Stimulated activated naive CD8-positive, alpha-beta T cell treated with anti-CD3 and anti-CD28 coated beads, Interleukin-15, amount 100 ng/mL, for 72 hours (primary cell): ENCODE measurements around the gene PLEKHG5.
A peak's percentile ranks its signal among the peaks of the same experiment; 100 is the strongest.
"Not testable (repeated sequence)": the region's sequence is repeated elsewhere in the genome, so short reads cannot be mapped to it uniquely, and the experiment has no call there.

Source experiments
- ATAC-seq: fragments of 150-1000 bp; cut with Tn5 transposase; 2 replicates; pipeline ENCODE4 v1.10.0; 2021; ENCODE audit warnings: mild to moderate bottlenecking, moderate library complexity
- DNase-seq, 2 donors: peaks; one replicate each; pipeline ENCODE4 v3.0.0; 2021 to 2022
- H3K27ac Mint-ChIP-seq, 2 donors: one replicate each; pipeline ENCODE4 v1.8.0; 2022; ENCODE audit warnings: mild to moderate bottlenecking in 2 of 2, mixed read lengths in 2 of 2, moderate library complexity in 2 of 2
- H3K27me3 Mint-ChIP-seq: one replicate; pipeline ENCODE4 v1.8.0; 2022; ENCODE audit warnings: mixed read lengths
- H3K4me1 Mint-ChIP-seq: one replicate; pipeline ENCODE4 v1.8.0; 2022; ENCODE audit warnings: mild to moderate bottlenecking, mixed read lengths
- H3K4me3 Mint-ChIP-seq, 2 donors: one replicate each; pipeline ENCODE4 v1.8.0; 2022; ENCODE audit warnings: mild to moderate bottlenecking in 2 of 2, mixed read lengths in 2 of 2, moderate library complexity in 1 of 2
- H3K9me3 Mint-ChIP-seq, 2 donors: one replicate each; pipeline ENCODE4 v1.8.0; 2022; ENCODE audit warnings: mixed read lengths in 2 of 2

The PLEKHG5 gene

GRCh38 chr1:6495041-6495441 lies 3.6 kb upstream of the PLEKHG5 start:
- H3K27me3 Mint-ChIP-seq, result peaks cover 37% of the 10 kb centered on the region
- peaks cover 47% of the 10 kb centered on the region for H3K4me1 Mint-ChIP-seq
- H3K4me3 Mint-ChIP-seq, result no peak overlapping the region
- no peak for DNase-seq
- no peak for ATAC-seq
- no peaks in the 10 kb centered on the region for H3K9me3 Mint-ChIP-seq
- no peak overlapping the region for H3K27ac Mint-ChIP-seq

DNA sequence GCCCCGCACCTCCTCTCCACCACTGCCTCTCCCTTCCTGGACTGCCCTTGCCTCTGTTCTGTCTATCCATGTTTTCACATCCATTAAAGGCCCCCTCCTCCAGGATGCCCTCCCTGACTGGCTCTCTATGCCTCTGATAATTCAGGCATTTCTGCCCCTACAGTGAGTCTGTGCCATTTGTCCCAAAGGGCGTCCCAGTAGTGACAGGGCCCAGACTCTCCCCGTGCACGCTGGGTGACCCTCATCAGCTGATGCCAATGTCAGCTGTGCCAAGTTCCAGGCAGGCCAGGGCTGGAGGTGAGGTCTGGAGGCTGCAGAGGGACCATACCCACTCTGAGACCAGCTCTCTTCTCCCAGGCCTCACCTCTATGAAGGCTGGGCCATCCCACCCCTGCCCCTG lies 3.2 kb upstream of the PLEKHG5 start:
- Mint-ChIP-seq H3K27ac (no peak overlapping the region), H3K27me3 (peaks cover 36% of the 10 kb centered on the region), H3K4me3 (no peak overlapping the region), H3K4me1 (peaks cover 51% of the 10 kb centered on the region), H3K9me3 (no peaks in the 10 kb centered on the region)
- ATAC-seq (no peak), DNase-seq (no peak)

- ATAC-seq, H3K9me3 Mint-ChIP-seq, DNase-seq, H3K4me3 Mint-ChIP-seq, H3K27ac Mint-ChIP-seq: not testable (repeated sequence)
- Mint-ChIP-seq H3K27me3 (peaks cover 28% of the 10 kb centered on the region), H3K4me1 (peaks cover 51% of the 10 kb centered on the region)
Observed at GRCh38 chr1:6493834-6494223, 2.4 kb upstream of the PLEKHG5 start.

DNA sequence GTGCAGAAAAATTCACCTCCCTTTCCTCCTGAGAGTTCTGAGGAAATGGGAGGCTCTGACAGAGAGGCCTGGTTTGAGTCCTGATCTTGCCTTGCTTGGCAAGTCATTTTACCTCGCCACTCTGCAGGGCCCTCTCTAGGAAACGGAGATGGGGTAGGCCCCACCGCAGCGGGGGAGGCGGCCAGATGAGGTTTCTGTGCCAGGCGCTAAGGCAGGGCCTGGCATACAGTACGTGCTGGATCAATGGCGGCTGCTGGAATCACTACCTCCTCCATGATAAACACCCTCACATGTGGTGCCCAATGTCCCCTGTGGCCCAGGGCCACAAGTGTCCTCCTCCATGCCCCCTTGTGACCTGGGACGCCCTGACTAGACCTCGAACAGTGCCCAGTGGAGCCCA lies 499 bp upstream of the PLEKHG5 start:
- Mint-ChIP-seq H3K27me3 (peaks cover 30% of the 10 kb centered on the region), H3K4me3 (peak overlapping the region; percentile 88 to 93), H3K9me3 (no peaks in the 10 kb centered on the region), H3K4me1 (peaks cover 44% of the 10 kb centered on the region), H3K27ac (peak overlapping the region in 1 of 2 donors; percentile 90)
- ATAC-seq (no peak), DNase-seq (no peak)

- no peak for DNase-seq
- no peak for ATAC-seq
- H3K27ac Mint-ChIP-seq, result peak overlapping the region; percentile 90 to 92
Observed at GRCh38 chr1:6491081-6491449, 402 bp downstream of the PLEKHG5 start.

DNA sequence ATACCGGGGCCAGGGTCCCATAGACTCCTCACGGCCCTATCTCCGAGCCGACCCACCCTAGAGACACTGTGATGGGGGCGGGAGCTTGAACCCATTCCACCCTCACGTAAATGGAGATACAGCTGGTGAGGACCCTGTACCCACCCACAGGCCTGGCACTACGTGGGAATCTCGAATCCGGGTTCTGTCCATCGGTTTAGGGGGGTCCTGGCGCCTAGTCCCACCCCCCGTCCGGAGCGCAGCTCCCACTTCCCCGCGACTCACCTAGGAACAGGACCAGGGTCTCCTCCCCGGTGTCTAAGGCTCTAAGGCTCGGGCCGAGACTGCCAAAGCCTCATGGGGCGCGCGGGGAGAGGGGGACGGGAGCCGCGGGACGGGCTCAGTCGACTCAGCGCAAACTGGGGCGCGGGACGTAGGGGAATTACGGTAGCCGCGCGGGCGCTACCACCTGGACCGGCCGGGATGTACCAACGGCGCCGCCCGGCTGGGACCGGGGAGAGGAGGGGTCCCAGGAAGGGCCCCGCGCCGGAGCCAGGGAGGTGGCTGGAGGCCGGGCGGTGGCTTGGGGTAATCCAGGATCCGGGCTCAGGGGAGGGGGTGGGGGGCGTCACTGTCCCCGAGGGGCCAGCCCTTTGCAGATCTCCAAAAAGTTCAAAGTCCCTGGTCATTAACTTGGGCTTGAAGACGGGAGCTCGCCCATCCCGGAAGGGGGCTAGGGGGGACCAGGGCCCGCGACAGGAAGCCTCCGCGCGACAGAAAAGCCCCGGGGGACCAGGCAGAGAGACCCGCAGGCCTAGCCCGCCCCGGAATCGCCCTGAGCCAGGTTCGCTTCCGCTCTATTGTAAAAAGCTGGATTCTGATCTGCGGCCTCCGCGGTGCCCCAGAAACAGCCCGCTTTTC lies 1.0 kb downstream of the PLEKHG5 start:
- DNase-seq (peak; percentile 69 to 83), ATAC-seq (peak; percentile 76)
- Mint-ChIP-seq H3K27ac (peak overlapping the region; percentile 69 to 90), H3K9me3 (no peaks in the 10 kb centered on the region), H3K27me3 (peaks cover 31% of the 10 kb centered on the region), H3K4me1 (peaks cover 44% of the 10 kb centered on the region), H3K4me3 (peak overlapping the region; percentile 88 to 93)

More at GRCh38 chr1:6491081-6491449, 402 bp downstream of the PLEKHG5 start:
- Mint-ChIP-seq H3K4me1 (peaks cover 45% of the 10 kb centered on the region), H3K4me3 (peak overlapping the region; percentile 88 to 93), H3K27me3 (peaks cover 30% of the 10 kb centered on the region), H3K9me3 (no peaks in the 10 kb centered on the region)

DNA sequence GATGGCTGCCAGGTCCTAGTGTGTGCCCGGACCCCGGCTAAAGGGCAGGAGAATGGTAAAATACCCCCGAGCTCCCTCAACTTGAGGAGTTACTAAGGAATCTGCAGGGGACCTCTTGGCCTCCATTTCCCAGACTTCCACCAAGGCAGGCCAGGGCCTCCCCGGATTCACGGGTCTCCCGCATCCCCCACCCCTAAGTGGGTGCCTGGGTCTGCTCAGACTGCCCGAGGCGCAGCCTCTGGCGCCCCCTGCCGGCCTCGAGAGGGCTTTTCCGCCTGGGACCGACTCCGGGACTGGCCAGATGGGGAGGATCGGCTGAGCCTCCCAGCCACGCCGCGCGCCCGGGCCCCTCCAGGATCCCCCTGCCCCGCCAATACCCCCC lies 1.7 kb downstream of the PLEKHG5 start:
- peak; percentile 82 to 86 for DNase-seq
- peak; percentile 72 for ATAC-seq
- peak overlapping the region; percentile 88 to 93 for H3K4me3 Mint-ChIP-seq
- H3K27me3 Mint-ChIP-seq, result peaks cover 34% of the 10 kb centered on the region
- H3K4me1 Mint-ChIP-seq, result peaks cover 44% of the 10 kb centered on the region
- H3K9me3 Mint-ChIP-seq, result no peaks in the 10 kb centered on the region
- H3K27ac Mint-ChIP-seq, result peak overlapping the region in 1 of 2 donors; percentile 90

DNA sequence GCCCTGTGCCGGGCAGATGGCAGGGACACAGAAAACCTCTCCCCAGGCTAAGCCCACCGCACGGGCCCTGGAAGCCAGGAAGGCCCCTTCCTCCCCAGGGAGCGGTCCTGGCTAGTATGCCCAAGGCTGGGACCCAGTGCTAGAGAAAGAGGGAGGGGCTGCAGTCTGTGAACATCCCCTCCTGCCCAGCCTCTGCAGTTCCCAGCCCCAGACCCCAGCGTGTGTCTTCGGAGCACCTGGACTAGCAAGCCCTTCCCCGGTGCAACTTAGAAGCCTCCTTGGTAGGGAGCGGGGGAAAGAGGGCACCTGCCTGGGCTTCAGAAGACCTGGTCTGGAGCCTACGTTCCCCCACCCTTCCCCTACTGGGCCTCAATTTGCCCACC lies 2.1 kb downstream of the PLEKHG5 start:
- DNase-seq (no peak), ATAC-seq (no peak)
- peaks cover 38% of the 10 kb centered on the region for H3K27me3 Mint-ChIP-seq
- no peak overlapping the region for H3K27ac Mint-ChIP-seq
- no peaks in the 10 kb centered on the region for H3K9me3 Mint-ChIP-seq
- peak overlapping the region in 1 of 2 donors; percentile 93 for H3K4me3 Mint-ChIP-seq
- H3K4me1 Mint-ChIP-seq, result peaks cover 44% of the 10 kb centered on the region

DNA sequence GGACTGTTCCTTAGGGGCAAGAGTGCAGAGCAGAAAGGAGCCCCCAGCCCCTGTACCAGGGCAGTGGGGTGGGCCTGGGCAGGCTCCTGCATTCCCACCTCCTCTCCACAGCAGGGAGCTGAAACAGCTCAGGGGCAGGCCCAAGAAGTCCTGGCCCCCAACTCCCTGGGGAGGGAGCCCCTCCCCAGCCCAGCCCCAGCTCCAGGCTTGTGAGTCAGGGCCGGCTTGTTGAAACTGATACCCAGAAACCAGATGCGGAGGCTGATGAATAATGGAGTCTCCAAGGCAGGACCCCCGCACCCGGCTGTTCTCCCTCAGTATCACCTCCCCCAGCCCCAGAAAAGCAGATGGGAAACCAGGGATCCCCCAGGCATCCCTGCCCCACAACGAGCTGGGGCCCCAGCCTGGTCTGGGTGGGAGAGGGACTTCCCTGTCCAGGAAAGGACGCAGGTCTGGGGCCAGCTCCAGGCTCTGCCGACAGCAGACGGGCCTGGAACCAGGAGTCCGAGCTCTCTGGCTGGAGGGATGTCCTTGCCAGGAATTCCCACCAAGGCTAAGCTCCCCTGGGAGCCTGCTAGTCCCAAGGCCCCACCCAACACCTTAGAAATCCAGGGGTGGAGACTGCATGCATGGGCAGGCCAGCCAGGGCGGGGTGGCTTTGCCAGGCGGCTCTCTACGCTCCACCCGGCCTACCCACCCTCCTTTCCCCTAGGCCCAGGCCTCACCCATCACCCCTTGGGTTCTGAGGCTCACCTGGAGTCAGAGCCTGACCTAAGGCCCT lies 2.7 kb downstream of the PLEKHG5 start:
- no peak overlapping the region for H3K27ac Mint-ChIP-seq
- ATAC-seq, result no peak
- H3K27me3 Mint-ChIP-seq, result peaks cover 44% of the 10 kb centered on the region
- no peak for DNase-seq
- H3K4me3 Mint-ChIP-seq, result no peak overlapping the region
- peaks cover 44% of the 10 kb centered on the region for H3K4me1 Mint-ChIP-seq
- no peaks in the 10 kb centered on the region for H3K9me3 Mint-ChIP-seq

- DNase-seq (no peak), ATAC-seq (no peak)
- Mint-ChIP-seq H3K4me3 (no peak overlapping the region), H3K27me3 (peaks cover 52% of the 10 kb centered on the region), H3K27ac (no peak overlapping the region), H3K4me1 (peaks cover 39% of the 10 kb centered on the region), H3K9me3 (no peaks in the 10 kb centered on the region)
Observed at GRCh38 chr1:6487804-6488484, 3.5 kb downstream of the PLEKHG5 start.

DNA sequence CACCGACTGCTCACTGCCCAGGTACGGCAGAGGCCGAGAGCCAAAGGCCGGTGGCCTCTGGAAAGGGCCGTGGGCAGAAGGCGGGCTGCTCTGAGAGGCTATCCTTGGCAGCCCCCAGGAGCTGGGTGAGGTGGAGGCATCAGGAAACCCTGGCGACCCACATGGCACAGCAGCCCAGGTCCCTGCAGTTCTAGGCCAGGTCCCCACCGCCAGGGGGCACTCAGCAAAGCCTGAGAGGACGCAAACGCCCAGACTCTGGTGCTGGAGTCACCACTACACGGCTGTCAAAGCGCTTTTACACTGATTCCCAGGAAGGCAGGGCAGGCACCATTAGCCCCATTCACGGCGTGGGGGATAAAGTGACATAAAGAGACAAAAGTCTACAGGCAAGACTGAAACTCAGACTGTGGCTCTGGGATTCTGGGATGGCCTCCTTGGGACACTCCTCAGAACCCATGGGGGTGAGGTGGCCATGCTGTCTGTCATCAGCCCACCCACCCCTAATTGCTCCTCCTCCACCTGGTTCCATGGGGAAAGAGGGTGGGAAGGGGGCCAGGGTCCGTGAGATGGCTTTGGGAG lies 4.9 kb downstream of the PLEKHG5 start:
- DNase-seq (peak; percentile 81 to 86), ATAC-seq (peak; percentile 69)
- Mint-ChIP-seq H3K9me3 (no peaks in the 10 kb centered on the region), H3K27me3 (peaks cover 57% of the 10 kb centered on the region), H3K27ac (peak overlapping the region in 1 of 2 donors; percentile 40), H3K4me3 (peak overlapping the region; percentile 63 to 80), H3K4me1 (peaks cover 25% of the 10 kb centered on the region)

- H3K4me1 Mint-ChIP-seq, result peaks cover 19% of the 10 kb centered on the region
- peak; percentile 45 for ATAC-seq
- peak overlapping the region; percentile 63 to 80 for H3K4me3 Mint-ChIP-seq
- no peak overlapping the region for H3K27ac Mint-ChIP-seq
- H3K27me3 Mint-ChIP-seq, result peaks cover 57% of the 10 kb centered on the region
- no peaks in the 10 kb centered on the region for H3K9me3 Mint-ChIP-seq
- DNase-seq, result no peak
Observed at GRCh38 chr1:6485168-6486101, 6.0 kb downstream of the PLEKHG5 start.

GRCh38 chr1:6484826-6485167 lies 6.7 kb downstream of the PLEKHG5 start:
- Mint-ChIP-seq H3K4me3 (peak overlapping the region; percentile 12 to 65), H3K4me1 (peaks cover 13% of the 10 kb centered on the region), H3K9me3 (no peaks in the 10 kb centered on the region), H3K27ac (no peak overlapping the region), H3K27me3 (peaks cover 57% of the 10 kb centered on the region)
- no peak for DNase-seq
- no peak for ATAC-seq

DNA sequence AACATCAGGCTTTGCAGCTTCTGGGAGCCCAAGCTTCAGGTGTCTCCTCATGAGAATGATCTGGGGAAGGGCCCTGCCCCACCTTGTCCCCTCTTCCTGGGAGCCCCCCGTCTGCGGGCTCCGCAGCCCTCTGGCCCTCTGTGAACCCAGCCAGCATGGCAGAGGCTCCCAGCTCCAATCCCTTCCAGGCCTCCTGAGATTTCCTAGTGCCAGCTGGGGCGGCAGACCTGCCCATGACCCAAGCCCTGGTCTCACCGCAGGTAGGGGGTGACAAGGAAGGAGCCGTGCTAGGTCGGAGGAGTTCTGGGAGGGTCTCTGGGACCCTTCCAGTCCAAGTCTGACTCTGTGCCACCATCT lies 7.7 kb downstream of the PLEKHG5 start:
- DNase-seq (no peak), ATAC-seq (no peak)
- Mint-ChIP-seq H3K4me3 (no peak overlapping the region), H3K9me3 (no peaks in the 10 kb centered on the region), H3K27ac (no peak overlapping the region), H3K4me1 (peaks cover 12% of the 10 kb centered on the region), H3K27me3 (peaks cover 57% of the 10 kb centered on the region)
